SK-N-SH (cell line): ENCODE results near the gene FADS2. TPM values are rescaled to one million over a fixed set of nuclear protein-coding genes. Genes with fewer than 3 reads are reported as not detected.

Experiments used
- CTCF ChIA-PET: fragments of 300-600, 350-600 bp; formaldehyde crosslinking; extraction: SDS; loops from one replicate; lab custom pipeline; 2021; lab: Yijun Ruan, JAX
- POLR2A ChIA-PET: fragments of 350-600 bp; sonication (Branson Sonifier 250); formaldehyde crosslinking; extraction: SDS; loops from one replicate; lab custom pipeline; 2020; ENCODE audit warnings: antibody characterized with exemption, inconsistent platforms; lab: Yijun Ruan, JAX
- DNase-seq: peaks from one replicate; pipeline ENCODE4 v3.0.0; 2012
- H2AFZ ChIP-seq: fragments of 200-600 bp; sonication (generic); 2 replicates; pipeline ENCODE4 v1.8.1; 2016; ENCODE audit warnings: antibody characterized with exemption, mild to moderate bottlenecking, low read depth
- H3F3A ChIP-seq: fragments of 200-600 bp; sonication (generic); replicated peaks from 2 replicates; pipeline ENCODE3; 2016; ENCODE audit warnings: antibody characterized with exemption, mild to moderate bottlenecking; ENCODE audit not compliant: insufficient read depth
- H3K27ac ChIP-seq, 2 experiments: fragments of 200-500 bp in 1 of 2; fragments of 200-600 bp in 1 of 2; sonication (Bioruptor generic) in 1 of 2; sonication (generic), shearing (Covaris generic) in 1 of 2; 2 replicates each; pipeline versions ENCODE4 v1.5.1 to v1.6.1; 2014 to 2016; ENCODE audit warnings: low read depth in 2 of 2, inconsistent platforms in 1 of 2, low read length in 1 of 2, mild to moderate bottlenecking in 1 of 2, mixed read lengths in 1 of 2
- H3K27me3 ChIP-seq: fragments of 200-600 bp; sonication (generic), shearing (Covaris generic); 2 replicates; pipeline ENCODE4 v1.6.1; 2016; ENCODE audit warnings: mixed run types; ENCODE audit not compliant: insufficient read depth
- H3K36me3 ChIP-seq, 2 experiments: fragments of 200-500 bp in 1 of 2; fragments of 200-600 bp in 1 of 2; sonication (Bioruptor generic) in 1 of 2; sonication (generic) in 1 of 2; replicated peaks in 1 of 2; 2 replicates each; pipeline versions ENCODE3 to v1.5.1; 2014 to 2016; ENCODE audit warnings: low read length in 1 of 2, mild to moderate bottlenecking in 1 of 2; ENCODE audit not compliant: insufficient read depth in 2 of 2, control insufficient read depth in 1 of 2
- H3K4me1 ChIP-seq, 2 experiments: fragments of 200-500 bp in 1 of 2; fragments of 200-600 bp in 1 of 2; sonication (Bioruptor generic) in 1 of 2; sonication (generic), shearing (Covaris generic) in 1 of 2; 2 replicates each; pipeline versions ENCODE4 v1.5.1 to v1.6.1; 2014 to 2016; ENCODE audit warnings: low read depth in 1 of 2, low read length in 1 of 2, mixed run types in 1 of 2; ENCODE audit not compliant: insufficient read depth in 2 of 2, control insufficient read depth in 1 of 2
- H3K4me2 ChIP-seq: fragments of 200-600 bp; sonication (generic), shearing (Covaris generic); 2 replicates; pipeline ENCODE4 v1.6.1; 2017; ENCODE audit warnings: mixed run types
- H3K4me3 ChIP-seq, 2 experiments: fragments of 200-500 bp in 1 of 2; fragments of 200-600 bp in 1 of 2; sonication (Bioruptor generic) in 1 of 2; sonication (generic), shearing (Covaris generic) in 1 of 2; 2 replicates each; pipeline versions ENCODE4 v1.5.1 to v1.8.1; 2014 to 2016; ENCODE audit warnings: low read depth in 2 of 2, inconsistent platforms in 1 of 2, low read length in 1 of 2, mild to moderate bottlenecking in 1 of 2, mixed read lengths in 1 of 2, moderate library complexity in 1 of 2
- H3K79me2 ChIP-seq: fragments of 200-600 bp; sonication (generic); 2 replicates; pipeline ENCODE4 v1.8.1; 2017; ENCODE audit warnings: mild to moderate bottlenecking; ENCODE audit not compliant: insufficient read depth
- H3K9ac ChIP-seq: fragments of 200-600 bp; sonication (generic); 2 replicates; pipeline ENCODE4 v1.6.1; 2017; ENCODE audit warnings: mixed run types
- H3K9me2 ChIP-seq: fragments of 200-600 bp; sonication (generic); 2 replicates; pipeline ENCODE4 v1.6.1; 2017; ENCODE audit warnings: mixed run types
- H3K9me3 ChIP-seq: fragments of 200-600 bp; sonication (generic); 2 replicates; pipeline ENCODE4 v1.6.1; 2017; ENCODE audit warnings: mixed run types, mild to moderate bottlenecking, moderate library complexity
- H4K20me1 ChIP-seq: fragments of 200-600 bp; sonication (generic); 2 replicates; pipeline ENCODE4 v1.6.1; 2017; ENCODE audit warnings: mild to moderate bottlenecking, mixed run types; ENCODE audit not compliant: insufficient read depth
- CHD2 ChIP-seq: fragments of 150-350 bp; IDR thresholded peaks from 2 replicates; pipeline ENCODE4 v1.6.1; 2018; ENCODE audit warnings: low read length; ENCODE audit not compliant: partially characterized antibody
- CTCF ChIP-seq: fragments of 200-600 bp; sonication (generic); IDR thresholded peaks from 2 replicates; pipeline ENCODE4 v1.6.1; 2017; ENCODE audit warnings: antibody characterized with exemption, mild to moderate bottlenecking, moderate library complexity
- EP300 ChIP-seq, 2 experiments: IDR thresholded peaks; 2 replicates each; pipeline versions ENCODE4 v1.4.0 to v1.6.1; 2012; ENCODE audit warnings: borderline replicate concordance in 1 of 2, low read depth in 1 of 2, low read length in 1 of 2
- FOSL2 ChIP-seq: IDR thresholded peaks from 2 replicates; pipeline ENCODE4 v1.4.0; 2012; ENCODE audit warnings: low read depth, mild to moderate bottlenecking, moderate library complexity, borderline replicate concordance
- FOXJ3 ChIP-seq: sonication (generic); formaldehyde crosslinking; IDR thresholded peaks from 2 replicates; pipeline ENCODE4 v1.5.1; 2020; ENCODE audit warnings: mild to moderate bottlenecking, missing genetic modification reagents
- FOXM1 ChIP-seq: IDR thresholded peaks from 2 replicates; pipeline ENCODE4 v1.4.0; 2012; ENCODE audit warnings: low read depth, mild to moderate bottlenecking
- GATA2 ChIP-seq: sonication (generic); formaldehyde crosslinking; IDR thresholded peaks from 2 replicates; pipeline ENCODE4 v1.5.0; 2020; ENCODE audit warnings: mild to moderate bottlenecking, missing genetic modification reagents
- JUND ChIP-seq: IDR thresholded peaks from 2 replicates; pipeline ENCODE4 v1.4.0; 2012
- MEF2A ChIP-seq: IDR thresholded peaks from 2 replicates; pipeline ENCODE4 v1.4.0; 2012; ENCODE audit warnings: low read depth, borderline replicate concordance
- MXI1 ChIP-seq: IDR thresholded peaks from 2 replicates; pipeline ENCODE4 v1.6.1; 2012; ENCODE audit warnings: mild to moderate bottlenecking, low read depth, low read length, improper control_type of control experiment
- NRF1 ChIP-seq: IDR thresholded peaks from 2 replicates; pipeline ENCODE4 v1.6.1; 2012; ENCODE audit warnings: low read depth, mild to moderate bottlenecking, low read length
- RFX5 ChIP-seq: IDR thresholded peaks from 2 replicates; pipeline ENCODE4 v1.6.1; 2012; ENCODE audit warnings: mild to moderate bottlenecking, improper control_type of control experiment, low read length
- TCF12 ChIP-seq: IDR thresholded peaks from 2 replicates; pipeline ENCODE4 v1.4.0; 2012
- TEAD4 ChIP-seq: IDR thresholded peaks from 2 replicates; pipeline ENCODE4 v1.4.0; 2012; ENCODE audit warnings: mild to moderate bottlenecking, borderline replicate concordance; ENCODE audit not compliant: insufficient read depth
- USF1 ChIP-seq: IDR thresholded peaks from 2 replicates; pipeline ENCODE4 v1.4.0; 2012; ENCODE audit warnings: low read depth, borderline replicate concordance
- YY1 ChIP-seq: IDR thresholded peaks from 2 replicates; pipeline ENCODE4 v1.4.0; 2012; ENCODE audit warnings: low read depth, mild to moderate bottlenecking
- WGBS: methylation state at CpG from one replicate; pipeline ENCODE4 v1.1.6; 2017; ENCODE audit warnings: low lambda C conversion rate; 5-methylcytosine and 5-hydroxymethylcytosine counted together
- polyA plus RNA-seq, 3 experiments: library from polyadenylated mRNA; depleted of rRNA; stranded (reverse); fragments of >200 nt; gene quantifications; 2 replicates each; pipeline ENCODE4 v1.2.3, GENCODE V29; 2012
- TF ChIP-seq, protein P1 (sequence below): IDR thresholded peaks from 2 replicates; pipeline ENCODE4 v1.4.0; 2012; ENCODE audit warnings: low read depth
- TF ChIP-seq, protein P2 (sequence below): IDR thresholded peaks from 2 replicates; pipeline ENCODE4 v1.6.1; 2012; ENCODE audit warnings: mild to moderate bottlenecking, low read depth, low read length, moderate library complexity

Gene FADS2
- polyA plus RNA-seq, 1 of the 3 experiments (the other 2 are of a cell fraction): 67.8 TPM

GRCh38 chr11:61883327-61883726 lies 55.2 kb downstream of the FADS2 start:
- no peak for TF ChIP-seq YY1
- no peak for TF ChIP-seq CHD2
- no peak for TF ChIP-seq MEF2A
- no peak for TF ChIP-seq JUND
- no peak for TF ChIP-seq FOXJ3 (CRISPR knock-in tag)
- TF ChIP-seq, all 33 proteins: peak for 0
- Histone ChIP-seq H3K27ac (no peak overlapping the region), H3K79me2 (peaks cover 24% of the 10 kb centered on the region; the same call in 1 of the 2 replicates), H3K9ac (no peak overlapping the region), H3K4me3 (no peak overlapping the region), H3K4me1 (peaks cover 4 to 11% of the 10 kb centered on the region in 2 experiments; a peak in 3 of 4 replicates), H3K9me3 (no peaks in the 10 kb centered on the region), H3K27me3 (no peaks in the 10 kb centered on the region), H3K4me2 (no peak overlapping the region), H3F3A (peaks cover 7% of the 10 kb centered on the region), H2AFZ (no peak overlapping the region), H3K36me3 (peaks cover 0 to 5% of the 10 kb centered on the region in 2 experiments), H3K9me2 (no peaks in the 10 kb centered on the region), H4K20me1 (peaks cover 7% of the 10 kb centered on the region; the same call in 1 of the 2 replicates)
- POLR2A ChIA-PET: no interaction called here
- 85% methylated on average over 10 of the region's 10 CpGs for WGBS
- CTCF ChIA-PET: interaction anchor here (1.2 to 6.9 kb wide), 8 partner anchors 8 to 199 kb away, joined by 5 to 64 read pairs (median 14); no protein-coding TSS in a partner anchor
- DNase-seq: no peak

DNA sequence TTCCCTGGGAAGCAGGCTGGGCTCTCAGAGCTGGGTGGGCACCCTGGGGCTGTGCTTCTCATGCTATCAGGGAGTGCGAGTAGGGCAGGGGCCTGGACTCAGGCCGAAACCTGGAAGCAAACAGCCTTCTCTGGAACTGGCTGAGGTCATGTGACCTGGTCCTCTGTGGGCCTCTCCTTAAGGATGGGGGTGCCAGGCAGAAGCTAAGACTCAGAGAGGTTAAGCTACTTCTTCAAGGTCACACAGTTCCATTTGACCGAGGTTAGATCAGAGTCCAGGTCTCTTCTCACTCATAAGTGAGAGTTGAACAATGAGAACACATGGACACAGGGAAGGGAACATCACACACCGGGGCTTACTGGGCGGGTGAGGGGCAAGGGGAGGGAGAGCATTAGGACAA lies 55.8 kb downstream of the FADS2 start:
- Histone ChIP-seq H3K9me2 (no peaks in the 10 kb centered on the region), H3K79me2 (peaks cover 30% of the 10 kb centered on the region; the same call in 1 of the 2 replicates), H3K27me3 (no peaks in the 10 kb centered on the region), H3K36me3 (peaks cover 0 to 2% of the 10 kb centered on the region in 2 experiments), H4K20me1 (peaks cover 7% of the 10 kb centered on the region; the same call in 1 of the 2 replicates), H2AFZ (no peak overlapping the region), H3K9ac (no peak overlapping the region), H3K4me1 (peaks cover 4 to 11% of the 10 kb centered on the region in 2 experiments; a peak in 3 of 4 replicates), H3K27ac (no peak overlapping the region), H3K9me3 (no peaks in the 10 kb centered on the region), H3K4me2 (no peak overlapping the region), H3K4me3 (no peak overlapping the region), H3F3A (peaks cover 12% of the 10 kb centered on the region)
- TF ChIP-seq YY1 (no peak), MXI1 (no peak), GATA2 (no peak), NRF1 (no peak), RFX5 (no peak), CTCF (no peak), EP300 (IDR thresholded peaks at IDR 0.05; ENCODE audit: borderline replicate concordance in 1 of 2, low read depth in 1 of 2, low read length in 1 of 2) (no peak), CHD2 (no peak), FOSL2 (no peak), FOXM1 (no peak), USF1 (no peak), TEAD4 (no peak), TCF12 (no peak)
- TF ChIP-seq, protein P1, sequence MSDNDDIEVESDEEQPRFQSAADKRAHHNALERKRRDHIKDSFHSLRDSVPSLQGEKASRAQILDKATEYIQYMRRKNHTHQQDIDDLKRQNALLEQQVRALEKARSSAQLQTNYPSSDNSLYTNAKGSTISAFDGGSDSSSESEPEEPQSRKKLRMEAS: no peak
- TF ChIP-seq, protein P2, sequence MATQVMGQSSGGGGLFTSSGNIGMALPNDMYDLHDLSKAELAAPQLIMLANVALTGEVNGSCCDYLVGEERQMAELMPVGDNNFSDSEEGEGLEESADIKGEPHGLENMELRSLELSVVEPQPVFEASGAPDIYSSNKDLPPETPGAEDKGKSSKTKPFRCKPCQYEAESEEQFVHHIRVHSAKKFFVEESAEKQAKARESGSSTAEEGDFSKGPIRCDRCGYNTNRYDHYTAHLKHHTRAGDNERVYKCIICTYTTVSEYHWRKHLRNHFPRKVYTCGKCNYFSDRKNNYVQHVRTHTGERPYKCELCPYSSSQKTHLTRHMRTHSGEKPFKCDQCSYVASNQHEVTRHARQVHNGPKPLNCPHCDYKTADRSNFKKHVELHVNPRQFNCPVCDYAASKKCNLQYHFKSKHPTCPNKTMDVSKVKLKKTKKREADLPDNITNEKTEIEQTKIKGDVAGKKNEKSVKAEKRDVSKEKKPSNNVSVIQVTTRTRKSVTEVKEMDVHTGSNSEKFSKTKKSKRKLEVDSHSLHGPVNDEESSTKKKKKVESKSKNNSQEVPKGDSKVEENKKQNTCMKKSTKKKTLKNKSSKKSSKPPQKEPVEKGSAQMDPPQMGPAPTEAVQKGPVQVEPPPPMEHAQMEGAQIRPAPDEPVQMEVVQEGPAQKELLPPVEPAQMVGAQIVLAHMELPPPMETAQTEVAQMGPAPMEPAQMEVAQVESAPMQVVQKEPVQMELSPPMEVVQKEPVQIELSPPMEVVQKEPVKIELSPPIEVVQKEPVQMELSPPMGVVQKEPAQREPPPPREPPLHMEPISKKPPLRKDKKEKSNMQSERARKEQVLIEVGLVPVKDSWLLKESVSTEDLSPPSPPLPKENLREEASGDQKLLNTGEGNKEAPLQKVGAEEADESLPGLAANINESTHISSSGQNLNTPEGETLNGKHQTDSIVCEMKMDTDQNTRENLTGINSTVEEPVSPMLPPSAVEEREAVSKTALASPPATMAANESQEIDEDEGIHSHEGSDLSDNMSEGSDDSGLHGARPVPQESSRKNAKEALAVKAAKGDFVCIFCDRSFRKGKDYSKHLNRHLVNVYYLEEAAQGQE: no peak
- WGBS: 93% methylated on average over 5 of the region's 5 CpGs
- no peak for DNase-seq
- CTCF ChIA-PET: interaction anchor here (1.2 to 6.9 kb wide), 7 partner anchors 9 to 198 kb away, joined by 5 to 64 read pairs (median 16); no protein-coding TSS in a partner anchor
- POLR2A ChIA-PET: no interaction called here
